GM18907 (cell line): Measurements from ENCODE around the gene MEOX1.
"Not testable (repeated sequence)": the region's sequence is repeated elsewhere in the genome, so short reads cannot be mapped to it uniquely, and the experiment has no call there.

Source experiments
- ATAC-seq: cut with Tn5 transposase; IDR thresholded peaks from one replicate; pipeline ENCODE4 v1.9.1; 2021; ENCODE audit warnings: mild to moderate bottlenecking, moderate library complexity; ENCODE audit not compliant: unreplicated experiment

The MEOX1 gene

GRCh38 chr17:43661699-43662412, at the start of gene MEOX1:
Gene MEOX1 (minus strand): TSS chr17:43661922. CDS start chr17:43661534, 388 bp downstream.
- ATAC-seq, result no peak

GRCh38 chr17:43710101-43710500, 48.4 kb upstream of the MEOX1 start:
- no peak for ATAC-seq

- ATAC-seq, result no peak
These were observed 47.5 kb upstream of the MEOX1 start for GRCh38 chr17:43709210-43709609.

GRCh38 chr17:43707184-43707583, 45.5 kb upstream of the MEOX1 start:
- ATAC-seq, result no peak

- no peak for ATAC-seq
These were observed 44.5 kb upstream of the MEOX1 start for GRCh38 chr17:43706235-43706634.

- ATAC-seq, result no peak
These were observed 41.9 kb upstream of the MEOX1 start for GRCh38 chr17:43703630-43704029.

GRCh38 chr17:43702637-43703036, 40.9 kb upstream of the MEOX1 start:
- ATAC-seq, result no peak

- peak; percentile 72 for ATAC-seq
These were observed 39.6 kb upstream of the MEOX1 start for GRCh38 chr17:43701318-43701743.

- ATAC-seq, result no peak
These were observed 37.7 kb upstream of the MEOX1 start for GRCh38 chr17:43699438-43699756.

- no peak for ATAC-seq
These were observed 37.1 kb upstream of the MEOX1 start for GRCh38 chr17:43698678-43699437.

- no peak for ATAC-seq
These were observed 36.2 kb upstream of the MEOX1 start for GRCh38 chr17:43697937-43698336.

- ATAC-seq, result no peak
These were observed 35.2 kb upstream of the MEOX1 start for GRCh38 chr17:43696891-43697290.

GRCh38 chr17:43695970-43696865, 34.5 kb upstream of the MEOX1 start:
- no peak for ATAC-seq

- ATAC-seq, result no peak
These were observed 32.6 kb upstream of the MEOX1 start for GRCh38 chr17:43694081-43694870.

GRCh38 chr17:43691317-43691693, 29.6 kb upstream of the MEOX1 start:
- no peak for ATAC-seq

- no peak for ATAC-seq
These were observed 29.0 kb upstream of the MEOX1 start for GRCh38 chr17:43690624-43691316.

GRCh38 chr17:43689814-43690213, 28.1 kb upstream of the MEOX1 start:
- no peak for ATAC-seq

GRCh38 chr17:43689131-43689530, 27.4 kb upstream of the MEOX1 start:
- no peak for ATAC-seq

- ATAC-seq, result not testable (repeated sequence)
These were observed 25.2 kb upstream of the MEOX1 start for GRCh38 chr17:43686957-43687356.
